Activated naive CD4-positive, alpha-beta T cell treated with anti-CD3 and anti-CD28 coated beads, Interleukin-2, amount 50 U/mL, for 24 hours (primary cell): ENCODE results near the gene CEACAM16.

Source experiments
- H3K27ac Mint-ChIP-seq: one replicate; pipeline ENCODE4 v1.8.0; 2021; ENCODE audit warnings: mild to moderate bottlenecking, mixed read lengths
- H3K27me3 Mint-ChIP-seq: one replicate; pipeline ENCODE4 v1.8.0; 2021; ENCODE audit warnings: mixed read lengths
- H3K36me3 Mint-ChIP-seq: one replicate; pipeline ENCODE4 v1.8.0; 2021; ENCODE audit warnings: mixed read lengths
- H3K4me1 Mint-ChIP-seq: one replicate; pipeline ENCODE4 v1.8.0; 2021; ENCODE audit warnings: mixed read lengths
- H3K4me3 Mint-ChIP-seq: one replicate; pipeline ENCODE4 v1.8.0; 2021; ENCODE audit warnings: mild to moderate bottlenecking, mixed read lengths
- H3K9me3 Mint-ChIP-seq: one replicate; pipeline ENCODE4 v1.8.0; 2021; ENCODE audit warnings: mixed read lengths

Gene CEACAM16

GRCh38 chr19:44698492-44699201, at the start of gene CEACAM16:
Gene CEACAM16, plus strand, starts transcription at chr19:44699151. Its CDS starts 2,306 bp downstream, at chr19:44701457.
- Mint-ChIP-seq H3K27ac (no peak within 1 kb of the TSS), H3K4me3 (no peak within 1 kb of the TSS), H3K4me1 (peaks cover 5% of the 10 kb centered on the region), H3K27me3 (no peaks in the 10 kb centered on the region), H3K36me3 (no peaks in the 10 kb centered on the region), H3K9me3 (no peaks in the 10 kb centered on the region)

GRCh38 chr19:44649578-44650145, 49.3 kb upstream of the CEACAM16 start:
- Mint-ChIP-seq H3K9me3 (no peaks in the 10 kb centered on the region), H3K27me3 (peaks cover 2% of the 10 kb centered on the region), H3K27ac (no peak overlapping the region), H3K36me3 (peaks cover 2% of the 10 kb centered on the region), H3K4me1 (peaks cover 5% of the 10 kb centered on the region), H3K4me3 (no peak overlapping the region)

GRCh38 chr19:44653343-44653742, 45.6 kb upstream of the CEACAM16 start:
- peaks cover 4% of the 10 kb centered on the region for H3K36me3 Mint-ChIP-seq
- H3K4me3 Mint-ChIP-seq = no peak overlapping the region
- no peaks in the 10 kb centered on the region for H3K9me3 Mint-ChIP-seq
- no peak overlapping the region for H3K27ac Mint-ChIP-seq
- H3K27me3 Mint-ChIP-seq = no peaks in the 10 kb centered on the region
- peaks cover 7% of the 10 kb centered on the region for H3K4me1 Mint-ChIP-seq

- Mint-ChIP-seq H3K27me3 (no peaks in the 10 kb centered on the region), H3K36me3 (peaks cover 4% of the 10 kb centered on the region), H3K4me3 (no peak overlapping the region), H3K27ac (no peak overlapping the region), H3K9me3 (no peaks in the 10 kb centered on the region), H3K4me1 (peaks cover 7% of the 10 kb centered on the region)
Observed at GRCh38 chr19:44653977-44654774, 44.8 kb upstream of the CEACAM16 start.

GRCh38 chr19:44657211-44657921, 41.6 kb upstream of the CEACAM16 start:
- Mint-ChIP-seq H3K9me3 (no peaks in the 10 kb centered on the region), H3K4me3 (no peak overlapping the region), H3K4me1 (peaks cover 7% of the 10 kb centered on the region), H3K27me3 (no peaks in the 10 kb centered on the region), H3K36me3 (peaks cover 4% of the 10 kb centered on the region), H3K27ac (no peak overlapping the region)

GRCh38 chr19:44658069-44658733, 40.8 kb upstream of the CEACAM16 start:
- peaks cover 7% of the 10 kb centered on the region for H3K4me1 Mint-ChIP-seq
- H3K4me3 Mint-ChIP-seq = no peak overlapping the region
- H3K27ac Mint-ChIP-seq = no peak overlapping the region
- no peaks in the 10 kb centered on the region for H3K9me3 Mint-ChIP-seq
- peaks cover 4% of the 10 kb centered on the region for H3K36me3 Mint-ChIP-seq
- H3K27me3 Mint-ChIP-seq = no peaks in the 10 kb centered on the region

- Mint-ChIP-seq H3K4me3 (no peak overlapping the region), H3K9me3 (no peaks in the 10 kb centered on the region), H3K27me3 (no peaks in the 10 kb centered on the region), H3K36me3 (no peaks in the 10 kb centered on the region), H3K4me1 (no peaks in the 10 kb centered on the region), H3K27ac (no peak overlapping the region)
Observed at GRCh38 chr19:44660081-44660480, 38.9 kb upstream of the CEACAM16 start.

- no peaks in the 10 kb centered on the region for H3K27me3 Mint-ChIP-seq
- H3K27ac Mint-ChIP-seq = no peak overlapping the region
- H3K4me1 Mint-ChIP-seq = no peaks in the 10 kb centered on the region
- H3K36me3 Mint-ChIP-seq = no peaks in the 10 kb centered on the region
- no peak overlapping the region for H3K4me3 Mint-ChIP-seq
- H3K9me3 Mint-ChIP-seq = no peaks in the 10 kb centered on the region
Observed at GRCh38 chr19:44661205-44661604, 37.7 kb upstream of the CEACAM16 start.

- H3K36me3 Mint-ChIP-seq = no peaks in the 10 kb centered on the region
Observed at GRCh38 chr19:44661904-44662303, 37.0 kb upstream of the CEACAM16 start.

GRCh38 chr19:44662691-44663385, 36.1 kb upstream of the CEACAM16 start:
- Mint-ChIP-seq H3K27ac (no peak overlapping the region), H3K4me3 (no peak overlapping the region), H3K9me3 (no peaks in the 10 kb centered on the region), H3K27me3 (no peaks in the 10 kb centered on the region), H3K36me3 (no peaks in the 10 kb centered on the region), H3K4me1 (no peaks in the 10 kb centered on the region)

More at GRCh38 chr19:44661904-44662303, 37.0 kb upstream of the CEACAM16 start:
- Mint-ChIP-seq H3K4me1 (no peaks in the 10 kb centered on the region), H3K27me3 (no peaks in the 10 kb centered on the region), H3K27ac (no peak overlapping the region), H3K9me3 (no peaks in the 10 kb centered on the region), H3K4me3 (no peak overlapping the region)

GRCh38 chr19:44663996-44664395, 35.0 kb upstream of the CEACAM16 start:
- no peak overlapping the region for H3K27ac Mint-ChIP-seq
- no peaks in the 10 kb centered on the region for H3K9me3 Mint-ChIP-seq
- no peak overlapping the region for H3K4me3 Mint-ChIP-seq
- no peaks in the 10 kb centered on the region for H3K36me3 Mint-ChIP-seq
- no peaks in the 10 kb centered on the region for H3K27me3 Mint-ChIP-seq
- H3K4me1 Mint-ChIP-seq = no peaks in the 10 kb centered on the region

GRCh38 chr19:44664976-44665375, 34.0 kb upstream of the CEACAM16 start:
- H3K9me3 Mint-ChIP-seq = no peaks in the 10 kb centered on the region
- H3K4me1 Mint-ChIP-seq = no peaks in the 10 kb centered on the region
- no peak overlapping the region for H3K4me3 Mint-ChIP-seq
- H3K27ac Mint-ChIP-seq = no peak overlapping the region
- H3K27me3 Mint-ChIP-seq = no peaks in the 10 kb centered on the region
- H3K36me3 Mint-ChIP-seq = no peaks in the 10 kb centered on the region

GRCh38 chr19:44666852-44667556, 31.9 kb upstream of the CEACAM16 start:
- Mint-ChIP-seq H3K9me3 (no peaks in the 10 kb centered on the region), H3K27me3 (no peaks in the 10 kb centered on the region), H3K4me1 (no peaks in the 10 kb centered on the region), H3K4me3 (no peak overlapping the region), H3K27ac (no peak overlapping the region), H3K36me3 (no peaks in the 10 kb centered on the region)
